GM18502 (cell line): ENCODE measurements around the gene NFXL1.
"Not testable (repeated sequence)": the region's sequence is repeated elsewhere in the genome, so short reads cannot be mapped to it uniquely, and the experiment has no call there.

Experiments
- ATAC-seq: cut with Tn5 transposase; IDR thresholded peaks from one replicate; pipeline ENCODE4 v1.9.1; 2021; ENCODE audit warnings: mild to moderate bottlenecking; ENCODE audit not compliant: unreplicated experiment, poor library complexity

Gene NFXL1

DNA sequence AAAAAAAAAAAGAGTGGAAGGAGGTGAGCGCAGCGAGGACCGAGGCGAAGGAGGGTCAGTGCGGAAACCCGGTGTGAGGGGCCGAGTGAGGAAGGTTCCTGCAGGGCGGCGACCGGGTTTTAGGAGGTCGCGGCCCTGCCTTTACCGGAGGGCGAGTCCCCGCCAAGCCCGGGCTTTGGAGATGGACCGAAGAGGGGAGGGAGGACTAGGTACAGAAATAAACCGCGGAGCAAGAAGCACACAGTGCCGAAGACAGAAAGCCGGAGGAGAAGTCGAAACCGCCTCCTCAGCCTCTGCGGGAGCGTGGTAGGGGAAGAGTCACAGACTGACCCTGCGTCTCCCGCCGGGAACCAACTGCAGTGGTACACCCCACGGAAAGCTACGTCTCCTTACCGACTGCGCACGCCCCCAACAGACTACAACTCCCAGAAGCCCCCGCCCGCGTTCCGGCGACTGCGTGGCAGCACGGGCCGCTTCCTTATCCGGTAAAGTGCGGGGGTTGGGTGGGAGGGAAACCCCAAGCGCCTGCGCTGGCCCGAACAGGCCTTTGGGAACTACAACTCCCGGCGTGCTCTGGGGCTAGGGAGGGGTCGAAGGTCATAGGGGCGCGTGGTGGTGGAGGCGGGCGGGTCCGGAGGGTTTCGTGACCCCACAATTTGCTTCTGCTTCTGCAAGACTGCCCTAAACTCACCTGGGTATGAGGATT, at the start of gene NFXL1:
Gene NFXL1, minus strand, starts transcription at position 364 of the 706 bp plus-strand sequence. CDS start 380 bp downstream, outside the sequence.
- peak; percentile 98 for ATAC-seq

DNA sequence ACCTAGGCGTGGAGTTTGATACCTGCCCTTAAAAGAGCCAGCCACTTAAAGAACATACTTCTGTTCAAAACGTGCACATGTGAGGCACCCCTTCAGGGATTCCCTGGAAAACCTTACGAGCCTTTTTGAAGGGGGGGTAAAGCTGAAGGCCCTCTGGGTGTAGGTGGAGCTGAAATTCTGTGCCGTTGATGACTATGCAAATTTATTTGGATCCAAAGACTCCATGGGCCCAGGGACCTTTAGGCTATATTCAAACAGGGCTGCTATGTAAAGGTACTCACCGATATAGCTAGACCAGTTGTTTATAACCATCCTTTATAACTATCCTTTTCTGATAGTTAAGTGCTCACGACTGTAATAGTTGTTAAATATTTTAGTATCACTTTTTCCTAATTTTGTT, 40.3 kb upstream of the NFXL1 start:
- ATAC-seq: no peak

DNA sequence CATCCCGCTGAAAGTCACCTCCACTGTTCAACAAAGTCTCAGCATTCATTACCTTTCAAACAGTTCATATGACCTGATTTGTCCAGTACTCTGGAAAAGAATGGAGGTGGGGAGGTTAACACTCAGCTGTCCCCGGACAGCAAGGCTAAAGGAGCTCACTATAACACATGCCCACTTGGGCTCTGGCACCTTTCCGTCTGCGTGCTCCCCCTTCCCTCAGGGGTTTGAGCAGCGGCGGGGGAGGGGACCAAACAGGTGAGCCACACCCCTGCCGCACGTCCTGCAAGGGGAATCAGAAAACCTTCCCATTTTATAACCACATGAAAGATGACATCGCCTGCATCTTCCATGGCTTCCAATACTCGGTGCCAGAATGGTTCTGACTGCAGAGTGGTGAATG, 39.9 kb upstream of the NFXL1 start:
- ATAC-seq: no peak

DNA sequence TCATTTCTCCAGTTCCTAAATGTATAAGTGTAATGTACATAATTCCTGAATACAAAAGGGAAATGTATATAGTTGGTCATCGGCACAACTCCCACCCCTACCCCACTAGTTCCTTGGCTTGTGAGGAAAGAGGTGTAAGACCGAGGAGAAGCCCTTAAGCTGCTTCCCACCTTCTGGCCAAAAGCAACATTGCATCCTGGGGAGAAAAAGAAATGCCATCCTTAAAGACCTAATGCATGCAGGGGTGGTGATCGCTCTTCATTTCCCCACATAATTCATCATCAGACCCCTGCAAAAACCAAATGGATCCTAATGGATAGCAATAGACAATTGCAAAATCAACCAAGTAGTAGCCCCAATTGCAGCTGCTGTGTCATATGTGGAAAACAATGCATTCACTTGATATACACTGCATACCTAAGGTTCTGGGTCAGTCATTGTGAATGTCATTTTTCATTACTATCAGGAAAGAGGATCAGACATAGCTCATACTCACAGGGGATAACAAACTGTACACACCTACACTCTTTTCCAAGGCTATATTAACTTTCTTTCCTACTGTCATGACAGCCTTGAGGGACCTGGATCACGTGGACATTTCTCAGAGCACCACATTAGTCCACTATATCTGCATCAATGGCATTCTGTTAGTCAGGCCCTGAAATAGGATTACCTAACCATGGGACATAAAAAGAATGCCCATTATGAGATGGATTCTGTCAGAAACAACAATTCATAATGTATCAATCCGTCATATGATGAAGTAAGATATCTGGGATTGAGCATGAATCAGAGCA, 31.7 kb upstream of the NFXL1 start:
- no peak for ATAC-seq

DNA sequence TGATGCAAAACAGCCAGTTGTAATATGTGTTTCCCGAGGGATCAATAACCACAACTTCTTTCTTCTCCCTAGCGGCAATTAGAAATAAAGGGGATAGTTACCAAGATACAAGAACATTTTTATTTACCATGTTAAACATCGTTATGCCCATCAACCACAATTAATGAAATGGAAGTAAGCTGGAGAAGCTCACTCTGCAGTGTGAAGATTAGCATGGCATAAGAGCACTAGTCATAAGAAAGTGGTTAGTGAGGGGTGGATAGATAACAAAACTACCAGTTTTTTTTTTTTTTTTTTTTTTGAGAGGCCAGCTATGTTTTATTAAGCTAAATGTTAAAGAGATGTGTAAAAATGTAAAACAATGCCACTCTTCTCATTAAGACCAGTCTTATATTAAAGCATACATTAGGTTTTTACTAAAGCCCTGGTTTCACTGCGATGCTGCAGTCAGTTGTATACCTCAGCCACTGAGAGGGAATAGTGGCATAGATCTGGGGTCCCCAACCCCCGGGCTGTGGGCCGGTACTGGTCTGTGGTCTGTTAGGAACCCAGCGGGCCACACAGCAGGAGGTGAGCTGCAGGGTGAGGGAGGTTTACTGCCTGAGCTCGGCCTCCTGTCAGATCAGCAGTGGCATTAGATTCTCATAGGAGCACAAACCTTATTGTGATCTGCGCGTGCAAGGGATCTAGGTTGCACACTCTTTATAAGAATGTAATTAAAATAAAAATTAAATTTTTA, 27.9 kb upstream of the NFXL1 start:
- ATAC-seq: no peak

DNA sequence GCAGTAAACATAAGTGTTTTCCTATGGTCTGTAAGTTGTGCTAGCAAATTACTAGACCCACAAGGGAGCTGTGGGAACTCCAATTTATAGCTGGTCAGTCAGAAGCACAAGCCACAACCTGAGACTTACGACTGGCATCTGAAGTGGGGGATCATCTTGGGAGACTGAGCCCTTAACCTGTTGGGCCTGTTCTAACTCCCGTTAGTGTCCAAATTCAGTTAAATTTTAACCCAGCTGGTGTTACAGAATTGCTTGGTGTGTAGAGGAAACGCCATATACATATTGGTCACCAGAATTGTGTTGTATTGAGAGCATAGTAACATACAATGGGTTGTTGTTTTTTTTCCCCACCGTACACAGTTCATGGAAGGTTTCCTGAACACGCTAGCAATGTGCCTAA, 25.1 kb upstream of the NFXL1 start:
- ATAC-seq: no peak

DNA sequence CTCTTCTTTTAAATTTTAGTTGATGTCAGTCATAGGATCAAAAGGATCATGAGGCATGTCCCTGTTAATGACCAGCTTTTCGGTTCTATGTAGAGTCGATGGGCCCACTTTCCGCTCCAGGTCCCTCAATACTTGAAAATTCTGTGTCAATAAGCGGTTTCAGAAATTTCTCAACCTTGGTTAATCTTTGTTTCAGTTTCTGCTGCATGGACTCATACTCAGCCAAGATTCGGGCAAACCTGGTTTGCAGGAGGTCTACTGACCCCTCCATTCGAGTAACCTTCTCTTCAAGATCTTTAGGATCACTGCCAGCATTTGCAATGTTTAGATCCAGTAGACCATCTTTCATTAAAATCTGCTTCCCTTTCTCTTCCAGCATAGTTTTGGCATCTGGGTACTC, 22.0 kb upstream of the NFXL1 start:
- no peak for ATAC-seq

DNA sequence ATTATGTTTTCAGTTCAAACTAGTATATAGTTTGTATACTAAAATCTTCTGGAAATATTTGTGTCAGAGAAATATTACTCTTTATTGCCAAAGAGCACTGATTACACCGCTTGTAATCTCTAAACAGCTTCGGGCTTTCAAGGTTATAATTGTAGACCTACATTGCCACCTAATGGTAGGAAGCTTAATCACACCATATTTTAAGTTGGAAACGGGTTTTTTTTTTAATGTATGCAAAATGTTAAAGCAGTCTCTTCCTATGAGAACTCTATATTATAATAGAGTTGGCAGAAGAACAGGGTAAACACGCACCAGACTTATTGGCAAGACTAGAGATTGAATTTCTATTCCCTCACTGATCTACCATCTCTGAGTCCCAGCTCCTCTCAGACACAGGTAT, 19.5 kb upstream of the NFXL1 start:
- peak; percentile 71 for ATAC-seq

DNA sequence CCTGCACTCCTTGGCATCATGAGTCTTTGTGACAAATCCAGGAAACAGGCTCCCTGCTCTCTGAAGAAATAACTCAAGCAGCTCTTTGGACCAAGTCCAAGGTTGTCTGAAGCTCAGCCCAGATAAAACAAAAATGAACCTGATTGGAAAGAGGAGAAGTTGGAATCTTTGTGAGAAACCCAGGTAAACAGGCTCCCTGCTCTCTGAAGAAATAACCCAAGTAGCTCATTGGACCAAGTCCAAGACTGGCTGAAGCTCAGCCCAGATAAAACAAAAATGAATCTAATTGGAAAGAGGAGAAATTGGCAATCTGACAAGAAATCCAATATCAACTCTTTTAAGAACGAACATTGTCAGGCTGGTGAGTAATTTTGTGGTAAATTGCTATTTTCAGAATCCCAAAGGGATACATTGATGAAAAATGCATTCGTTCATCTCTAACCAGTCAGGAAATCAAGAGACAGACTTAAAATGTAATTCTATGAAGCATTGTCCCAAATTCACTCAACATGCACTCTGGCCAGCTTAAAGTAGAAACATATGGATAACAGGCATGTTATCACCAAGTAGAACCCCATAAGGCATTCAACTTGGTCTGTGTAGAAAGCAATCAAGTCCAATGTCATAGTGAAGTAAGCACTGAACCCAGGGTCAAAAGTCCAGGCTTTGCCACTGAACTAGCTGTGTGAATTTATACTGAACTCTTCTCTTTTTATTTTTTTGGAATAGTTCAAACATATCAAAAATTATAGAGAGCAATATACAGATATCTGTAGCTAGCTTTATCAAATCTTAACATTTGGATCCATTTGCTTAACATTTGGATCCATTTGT, 16.8 kb upstream of the NFXL1 start:
- ATAC-seq: no peak

DNA sequence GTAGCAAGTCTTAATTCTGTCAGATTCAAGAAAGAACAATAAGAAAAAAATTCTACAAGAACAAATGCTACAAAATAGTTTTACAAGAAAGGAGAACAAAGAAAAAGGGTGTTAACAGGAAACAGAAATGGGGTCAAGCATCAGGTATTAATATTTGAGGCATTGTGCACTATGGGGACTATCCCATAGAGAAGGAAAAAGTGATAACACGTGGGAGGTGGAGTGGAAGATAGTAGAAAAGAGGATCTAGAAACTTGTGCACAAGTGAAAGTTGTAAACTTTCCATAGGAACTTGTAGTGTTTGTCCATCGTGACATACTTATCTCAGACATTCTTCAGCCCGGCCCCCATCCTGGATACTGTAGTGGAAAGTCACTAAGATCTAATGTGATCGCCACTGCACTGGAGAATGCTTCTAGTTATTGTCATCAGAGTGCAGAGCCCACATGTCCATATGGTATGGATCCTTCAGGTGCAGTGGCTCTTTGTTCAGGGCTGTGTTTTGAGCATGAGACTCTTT, 15.4 kb upstream of the NFXL1 start:
- ATAC-seq: no peak

DNA sequence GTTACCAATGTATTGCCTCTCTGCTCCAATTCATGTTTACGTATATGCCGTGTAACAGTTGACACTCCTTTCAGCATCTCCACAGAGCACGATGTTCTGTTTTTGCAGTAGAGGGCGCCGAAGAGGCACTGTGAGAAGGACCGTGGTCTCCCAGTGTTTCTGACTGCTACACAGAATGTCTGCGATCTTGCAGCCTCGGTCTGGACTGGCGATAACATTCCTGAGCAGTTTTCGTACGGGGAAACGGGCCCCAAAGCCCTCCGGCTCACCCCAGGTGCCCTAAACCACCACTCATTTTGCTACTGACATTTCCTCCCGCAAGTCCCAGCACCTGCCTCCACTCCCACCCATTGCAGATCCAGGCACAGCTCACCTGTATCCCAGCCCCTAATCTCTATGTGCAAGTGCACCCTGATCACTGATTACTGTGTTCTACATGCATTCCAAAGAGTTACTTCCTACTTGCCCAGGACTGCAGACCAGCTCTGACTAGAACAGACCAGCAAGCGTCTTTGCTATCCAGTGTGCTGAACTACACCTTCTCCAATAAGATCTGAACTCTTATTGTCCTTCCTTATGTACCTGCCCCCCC, 12.4 kb upstream of the NFXL1 start:
- peak; percentile 97 for ATAC-seq

DNA sequence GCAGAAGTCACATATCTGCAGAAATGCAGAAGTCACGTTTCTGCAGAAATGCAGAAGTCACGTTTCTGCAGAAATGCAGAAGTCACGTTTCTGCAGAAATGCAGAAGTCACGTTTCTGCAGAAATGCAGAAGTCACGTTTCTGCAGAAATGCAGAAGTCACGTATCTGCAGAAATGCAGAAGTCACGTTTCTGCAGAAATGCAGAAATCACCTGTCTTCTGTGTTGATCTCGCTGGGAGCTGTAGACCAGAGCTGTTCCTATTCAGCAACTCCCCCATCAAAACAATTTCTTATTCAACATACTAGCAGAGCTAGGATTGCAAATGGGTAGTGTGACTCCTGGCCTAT, 8.9 kb upstream of the NFXL1 start:
- not testable (repeated sequence) for ATAC-seq

DNA sequence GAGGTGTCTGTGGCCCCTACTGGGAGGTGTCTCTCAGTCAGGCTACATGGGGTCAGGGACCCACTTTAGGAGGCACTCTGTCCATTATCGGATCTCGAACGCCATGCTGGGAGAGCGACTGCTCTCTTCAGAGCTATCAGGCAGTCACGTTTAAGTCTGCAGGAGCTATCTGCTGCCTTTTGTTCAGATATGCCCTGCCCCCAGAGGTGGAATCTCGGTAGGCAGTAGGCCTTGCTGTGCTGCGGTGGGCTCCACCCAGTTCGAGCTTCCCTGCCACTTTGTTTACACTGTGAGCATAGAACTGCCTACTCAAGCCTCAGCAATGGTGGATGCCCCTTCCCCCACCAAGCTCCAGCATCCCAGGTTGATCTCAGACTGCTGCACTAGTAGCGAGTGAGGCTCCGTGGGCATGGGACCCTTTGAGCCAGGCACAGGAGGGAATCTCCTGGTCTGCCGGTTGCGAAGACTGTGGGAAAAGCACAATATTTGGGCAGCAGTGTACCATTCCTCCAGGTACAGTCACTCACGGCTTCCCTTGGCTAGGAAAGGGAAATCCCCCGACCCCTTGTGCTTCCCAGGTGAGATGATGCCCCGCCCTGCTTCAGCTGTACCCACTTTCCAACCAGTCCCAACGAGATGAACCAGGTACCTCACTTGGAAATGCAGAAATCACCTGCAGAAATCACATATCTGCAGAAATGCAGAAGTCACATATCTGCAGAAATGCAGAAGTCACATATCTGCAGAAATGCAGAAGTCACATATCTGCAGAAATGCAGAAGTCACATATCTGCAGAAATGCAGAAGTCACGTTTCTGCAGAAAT, 8.3 kb upstream of the NFXL1 start:
- not testable (repeated sequence) for ATAC-seq

DNA sequence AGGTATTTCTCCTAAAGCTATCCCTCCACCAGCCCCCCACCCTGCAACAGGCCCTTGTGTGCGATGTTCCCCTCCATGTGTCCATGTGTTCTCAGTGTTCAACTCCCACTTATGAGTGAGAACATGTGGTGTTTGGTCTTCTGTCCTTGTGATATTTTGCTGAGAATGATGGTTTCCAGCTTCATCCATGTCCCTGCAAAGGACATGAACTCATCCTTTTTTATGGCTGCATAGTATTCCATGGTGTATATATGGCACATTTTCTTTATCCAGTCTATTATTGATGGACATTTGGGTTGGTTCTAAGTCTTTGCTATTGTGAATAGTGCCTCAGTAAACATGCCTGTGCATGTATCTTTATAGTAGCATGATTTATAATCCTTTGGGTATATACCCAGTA, 2.8 kb upstream of the NFXL1 start:
- not testable (repeated sequence) for ATAC-seq

DNA sequence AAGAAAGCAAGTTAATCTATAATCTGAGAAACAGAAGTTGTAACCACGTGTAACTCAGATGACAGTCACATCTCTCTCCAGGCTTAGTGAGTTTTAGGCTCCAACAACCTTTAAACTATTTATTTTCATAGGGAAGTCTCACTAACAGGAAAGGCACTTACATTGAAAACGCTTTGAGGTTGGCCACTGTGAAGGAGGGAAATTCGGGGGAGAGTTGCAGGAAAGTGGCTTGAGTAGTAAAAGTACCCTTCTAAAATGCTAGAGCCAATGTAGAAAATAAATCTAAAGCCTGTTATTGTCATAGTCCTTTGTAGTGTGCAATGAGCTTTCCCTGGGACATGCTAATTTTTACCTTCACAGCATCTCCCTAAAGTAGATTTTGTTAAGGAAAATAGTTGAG, 995 bp upstream of the NFXL1 start:
- no peak for ATAC-seq

DNA sequence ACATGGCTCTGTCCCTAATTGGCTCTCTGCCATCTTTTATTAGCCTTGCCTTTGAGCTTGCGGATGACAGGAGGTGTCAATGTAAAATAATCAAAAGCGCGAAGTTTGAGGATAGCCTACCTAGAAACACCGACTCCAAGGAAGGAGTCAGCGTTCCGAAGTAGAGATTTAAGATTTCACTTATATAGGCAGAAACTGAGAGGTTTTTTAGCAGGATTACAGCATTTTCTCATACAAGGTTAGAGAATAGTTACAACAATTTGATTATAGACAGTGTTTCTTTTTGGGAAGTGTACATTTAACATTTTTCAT, 499 bp upstream of the NFXL1 start:
- ATAC-seq: peak; percentile 26

DNA sequence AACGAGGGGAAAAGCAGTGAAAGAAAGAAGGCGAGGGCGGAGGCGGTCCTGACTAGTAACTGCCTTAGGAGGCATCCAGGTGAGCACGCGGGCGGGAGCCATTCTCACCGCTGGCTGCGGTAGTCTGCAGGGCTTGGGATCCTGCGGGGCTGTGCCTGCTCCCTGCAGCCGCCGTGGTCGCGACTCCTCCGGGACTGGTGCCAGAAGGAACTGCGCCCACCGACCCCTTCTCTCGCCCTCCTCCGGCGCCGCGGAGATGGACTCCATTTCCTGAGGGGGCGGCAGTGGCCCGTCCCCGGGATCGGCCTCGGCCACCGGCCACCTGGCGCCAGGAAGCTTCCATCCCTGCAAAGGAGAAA, 543 bp downstream of the NFXL1 start:
- ATAC-seq: peak; percentile 28

DNA sequence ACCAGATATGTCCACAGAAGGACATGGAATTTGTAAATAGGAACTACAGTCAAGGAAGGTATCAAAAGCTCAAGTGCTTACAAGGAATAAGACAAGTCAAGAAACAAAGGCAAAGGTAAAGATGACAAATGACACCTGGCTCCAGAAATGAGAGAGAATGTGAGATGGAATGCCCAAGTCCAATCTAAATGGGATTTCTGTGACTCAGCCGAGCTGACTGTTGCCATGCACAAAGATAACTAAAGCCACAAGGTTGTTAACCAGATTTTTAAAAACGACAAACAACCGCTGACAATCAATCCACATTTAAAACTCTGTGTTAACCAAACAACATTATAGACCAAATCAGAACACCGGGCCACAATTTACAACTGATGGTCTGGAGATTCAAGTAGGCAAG, 1.1 kb downstream of the NFXL1 start:
- ATAC-seq: no peak

DNA sequence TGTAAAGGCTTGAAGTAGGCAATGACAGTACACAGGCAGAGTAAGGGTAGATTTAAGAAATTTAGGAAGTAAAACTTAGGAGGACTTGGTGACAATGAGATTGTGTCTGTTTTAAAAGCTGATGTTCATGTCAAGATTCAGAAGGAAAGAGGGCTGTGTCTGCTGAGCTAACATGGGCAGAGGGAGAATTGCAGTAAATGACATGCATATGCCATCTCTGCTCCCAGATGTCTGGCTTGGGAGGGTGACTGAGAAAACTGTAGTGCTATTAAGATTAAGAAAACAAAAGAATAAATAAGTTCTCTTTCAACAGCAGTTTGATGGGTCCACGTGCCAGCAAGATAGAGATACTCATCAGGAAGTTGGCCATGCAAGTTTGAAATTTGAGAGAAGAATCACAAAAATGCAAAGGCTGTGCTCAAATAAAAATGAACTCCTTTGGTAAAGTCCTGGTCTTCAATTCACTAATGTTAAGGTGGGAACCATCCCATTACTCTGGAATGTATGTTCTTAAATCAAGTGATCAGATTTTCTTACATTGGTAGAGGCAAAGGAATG, 7.2 kb downstream of the NFXL1 start:
- no peak for ATAC-seq
